ENCODE measurements around the gene MARS1. TPM values are rescaled to one million over a fixed set of nuclear protein-coding genes. Genes with fewer than 3 reads are reported as not detected.

MARS1 gene
- total RNA-seq, 4 donors from 2014 or later = 55.2 to 173 (median 97.8) TPM

GRCh38 chr12:57527184-57527583 is 39.3 kb downstream of the MARS1 start:
- no peaks in the 10 kb centered on the region for H3K27me3 ChIP-seq
- no peak for DNase-seq
- H3K27ac ChIP-seq = no peak overlapping the region
- no peaks in the 10 kb centered on the region for H3K9me3 ChIP-seq
- no peak overlapping the region for H3K4me3 ChIP-seq (replicated peaks in 1 of 3)
- H3K36me3 ChIP-seq = peaks cover 59% of the 10 kb centered on the region in 2 donors
- intact Hi-C loops (cut with DNase I) = no loop called here
- peaks cover 31 to 44% of the 10 kb centered on the region in 2 donors for H3K4me1 ChIP-seq
- TF ChIP-seq CTCF (IDR thresholded peaks at IDR 0.05) (no peak), POLR2A (IDR thresholded peaks at IDR 0.05) (no peak)
- WGBS, 2 donors = 73 to 85% methylated on average over 5 of the region's 5 CpGs

GRCh38 chr12:57528176-57528575 is 40.3 kb downstream of the MARS1 start:
- H3K4me1 ChIP-seq = peaks cover 28 to 44% of the 10 kb centered on the region in 2 donors
- WGBS, 2 donors = 81 to 94% methylated on average over 9 to 10 of the region's 12 CpGs
- TF ChIP-seq POLR2A (IDR thresholded peaks at IDR 0.05) (no peak), CTCF (IDR thresholded peaks at IDR 0.05) (no peak)
- H3K4me3 ChIP-seq (replicated peaks in 1 of 3) = no peak overlapping the region
- no peak for DNase-seq
- no peaks in the 10 kb centered on the region for H3K27me3 ChIP-seq
- no peak overlapping the region for H3K27ac ChIP-seq
- intact Hi-C loops (cut with DNase I) = no loop called here
- H3K9me3 ChIP-seq = no peaks in the 10 kb centered on the region
- H3K36me3 ChIP-seq = peaks cover 69% of the 10 kb centered on the region in 2 donors

DNA sequence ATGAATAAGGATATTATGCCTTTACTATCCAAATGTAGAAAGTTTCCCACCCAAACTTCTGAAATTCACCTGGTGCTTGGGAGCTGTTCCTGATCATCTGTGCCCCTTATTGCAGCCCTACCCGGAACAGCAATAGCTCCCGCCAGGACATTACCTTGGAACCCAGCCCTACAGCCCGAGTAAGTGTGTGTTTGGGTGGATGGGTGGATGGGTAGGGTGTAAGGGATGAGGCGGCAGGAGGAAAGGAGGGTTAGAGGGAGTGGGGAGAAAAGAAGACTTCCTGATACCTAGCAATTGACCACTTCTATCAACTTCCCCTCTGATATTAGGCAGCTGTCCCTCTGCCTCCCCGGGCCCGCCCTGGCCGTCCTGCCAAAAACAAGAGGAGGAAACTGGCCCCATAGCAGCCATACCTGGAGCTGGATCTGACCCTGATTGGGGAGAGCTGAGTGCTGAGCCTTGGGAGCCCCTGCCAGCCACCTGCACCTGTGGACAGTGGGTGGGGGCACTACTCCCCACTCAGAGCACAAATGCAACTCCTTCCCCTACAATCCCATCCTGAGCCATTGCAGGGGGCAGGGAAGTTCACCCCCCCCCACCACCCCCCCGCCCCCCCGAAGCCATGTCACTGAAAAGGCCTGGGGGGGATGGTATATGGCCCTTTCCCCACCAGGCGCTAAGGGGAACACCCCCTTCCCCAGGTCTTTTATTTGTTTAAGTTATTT is 41.1 kb downstream of the MARS1 start:
- no peak overlapping the region for H3K27ac ChIP-seq

DNA sequence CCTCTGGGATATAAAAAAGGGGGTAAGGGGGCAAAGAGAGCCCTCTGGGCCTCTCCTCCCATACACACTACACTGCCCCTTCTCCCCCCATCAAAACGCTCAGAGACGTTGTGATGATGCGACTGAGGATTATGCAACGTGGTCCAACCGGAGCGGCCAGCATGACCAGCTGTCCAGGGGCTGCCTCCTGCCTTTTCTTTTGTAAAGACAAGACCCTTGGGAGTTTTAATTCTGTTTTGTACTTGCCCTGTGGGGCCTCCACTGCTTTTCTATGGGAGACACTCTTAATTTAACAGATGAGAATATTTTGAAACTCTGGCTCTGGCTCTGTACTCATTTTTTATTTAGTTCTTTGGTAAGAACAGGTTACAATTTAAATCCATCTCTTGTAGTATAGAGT is 42.0 kb downstream of the MARS1 start:
- WGBS, 2 donors = 78 to 80% methylated on average over 6 of the region's 6 CpGs
- Histone ChIP-seq H3K4me1 (peaks cover 15 to 31% of the 10 kb centered on the region in 2 donors), H3K4me3 (replicated peaks in 1 of 3) (no peak overlapping the region), H3K9me3 (no peaks in the 10 kb centered on the region), H3K36me3 (peaks cover 77 to 84% of the 10 kb centered on the region in 2 donors), H3K27ac (no peak overlapping the region), H3K27me3 (no peaks in the 10 kb centered on the region)
- no peak for DNase-seq
- TF ChIP-seq POLR2A (IDR thresholded peaks at IDR 0.05) = no peak
- no peak for TF ChIP-seq CTCF (IDR thresholded peaks at IDR 0.05)
- intact Hi-C loops (cut with DNase I) = no loop called here

More for the DNA sequence above, 41.1 kb downstream of the MARS1 start:
- Histone ChIP-seq H3K9me3 (no peaks in the 10 kb centered on the region), H3K36me3 (peaks cover 75 to 76% of the 10 kb centered on the region in 2 donors), H3K27me3 (no peaks in the 10 kb centered on the region), H3K4me1 (peaks cover 20 to 39% of the 10 kb centered on the region in 2 donors), H3K4me3 (replicated peaks in 1 of 3) (no peak overlapping the region)
- intact Hi-C loops (cut with DNase I) = no loop called here
- WGBS, 2 donors = 81 to 83% methylated on average over 8 to 9 of the region's 10 CpGs
- no peak for DNase-seq
- TF ChIP-seq CTCF (IDR thresholded peaks at IDR 0.05) (no peak), POLR2A (IDR thresholded peaks at IDR 0.05) (no peak)

DNA sequence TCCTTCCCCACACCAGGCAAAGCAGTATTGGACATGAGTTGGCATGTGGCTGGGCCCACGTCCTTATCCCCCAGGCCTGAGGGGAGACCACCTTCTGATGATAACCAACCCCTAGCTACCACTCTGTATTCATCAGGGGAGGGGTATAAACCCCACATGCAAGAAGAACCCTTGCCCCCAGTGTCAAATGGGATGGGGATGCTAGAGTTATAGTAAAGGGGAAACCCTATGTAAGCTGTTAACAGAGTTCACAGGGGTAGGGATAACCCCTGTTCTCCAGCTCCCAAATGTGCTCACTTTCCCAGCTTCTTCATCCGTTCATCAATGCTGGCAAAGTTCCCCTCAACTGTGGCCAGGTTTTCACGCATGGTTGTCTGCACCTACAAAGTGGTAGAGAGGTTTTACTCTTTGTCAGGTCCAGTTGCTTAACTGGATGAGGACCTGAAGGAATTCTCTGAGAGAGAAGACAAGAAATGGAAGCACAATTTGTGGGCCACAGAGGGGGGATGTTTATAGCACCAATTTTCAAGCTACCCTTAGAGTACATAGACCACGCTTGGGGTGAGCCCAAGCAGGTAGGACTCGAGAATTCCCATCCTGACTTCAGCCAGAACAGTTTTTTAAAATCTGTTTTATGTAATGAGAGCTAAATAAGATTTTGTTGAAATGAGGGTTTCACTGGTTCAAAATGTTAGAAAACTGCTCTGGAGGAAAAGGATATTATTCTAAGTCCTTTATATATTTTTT is 42.7 kb downstream of the MARS1 start:
- Histone ChIP-seq H3K27ac (peak overlapping the region in 2 of 3 donors; percentile 4 to 45), H3K9me3 (no peaks in the 10 kb centered on the region), H3K36me3 (peaks cover 80 to 81% of the 10 kb centered on the region in 2 donors), H3K4me1 (peaks cover 15 to 24% of the 10 kb centered on the region in 2 donors), H3K4me3 (replicated peaks in 1 of 3) (no peak overlapping the region), H3K27me3 (no peaks in the 10 kb centered on the region)
- intact Hi-C loops (cut with DNase I) = no loop called here
- DNase-seq = peak; percentile 80 to 86
- TF ChIP-seq POLR2A (IDR thresholded peaks at IDR 0.05) (peak in 1 of 2 donors; percentile 9), CTCF (IDR thresholded peaks at IDR 0.05) (no peak)
- WGBS, 2 donors = 56 to 63% methylated on average over 4 to 5 of the region's 5 CpGs
